ENCODE data around the gene GABRA5. TPM values are rescaled to one million over a fixed set of nuclear protein-coding genes. Genes with fewer than 3 reads are reported as not detected.

Gene GABRA5
- total RNA-seq, 1 experiment from 2014 or later = not detected

DNA sequence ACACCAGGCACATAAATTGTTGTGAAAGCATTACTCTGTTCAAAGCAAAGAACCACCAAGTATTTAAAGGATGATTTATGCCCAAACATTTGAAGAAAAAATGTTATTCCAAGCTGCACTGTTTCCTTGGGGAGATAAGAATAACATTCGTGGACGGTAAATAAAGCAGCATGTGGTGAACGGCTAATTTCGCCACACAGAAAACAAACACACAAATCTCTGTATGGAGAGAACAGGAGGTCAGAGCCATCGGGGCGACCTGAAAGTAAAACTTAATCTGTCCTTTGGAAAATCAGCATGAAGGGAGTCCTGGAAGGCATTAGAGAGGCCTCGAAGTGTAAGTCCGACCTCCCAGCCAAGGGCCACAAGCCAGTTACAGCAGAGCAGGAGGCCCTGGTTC lies 77.0 kb downstream of the GABRA5 start:
- no peaks in the 10 kb centered on the region for H3K4me1 Mint-ChIP-seq (ENCODE audit: low read depth, unreplicated experiment)
- intact Hi-C loops (cut with micrococcal nuclease; ENCODE audit: unreplicated experiment) = no loop called here
- no peak overlapping the region for H3K4me3 Mint-ChIP-seq (ENCODE audit: low read depth, unreplicated experiment)
- CTCF ChIA-PET = no interaction called here
- H3K27ac Mint-ChIP-seq (ENCODE audit: unreplicated experiment) = no peak overlapping the region
- TF ChIP-seq, protein P1, sequence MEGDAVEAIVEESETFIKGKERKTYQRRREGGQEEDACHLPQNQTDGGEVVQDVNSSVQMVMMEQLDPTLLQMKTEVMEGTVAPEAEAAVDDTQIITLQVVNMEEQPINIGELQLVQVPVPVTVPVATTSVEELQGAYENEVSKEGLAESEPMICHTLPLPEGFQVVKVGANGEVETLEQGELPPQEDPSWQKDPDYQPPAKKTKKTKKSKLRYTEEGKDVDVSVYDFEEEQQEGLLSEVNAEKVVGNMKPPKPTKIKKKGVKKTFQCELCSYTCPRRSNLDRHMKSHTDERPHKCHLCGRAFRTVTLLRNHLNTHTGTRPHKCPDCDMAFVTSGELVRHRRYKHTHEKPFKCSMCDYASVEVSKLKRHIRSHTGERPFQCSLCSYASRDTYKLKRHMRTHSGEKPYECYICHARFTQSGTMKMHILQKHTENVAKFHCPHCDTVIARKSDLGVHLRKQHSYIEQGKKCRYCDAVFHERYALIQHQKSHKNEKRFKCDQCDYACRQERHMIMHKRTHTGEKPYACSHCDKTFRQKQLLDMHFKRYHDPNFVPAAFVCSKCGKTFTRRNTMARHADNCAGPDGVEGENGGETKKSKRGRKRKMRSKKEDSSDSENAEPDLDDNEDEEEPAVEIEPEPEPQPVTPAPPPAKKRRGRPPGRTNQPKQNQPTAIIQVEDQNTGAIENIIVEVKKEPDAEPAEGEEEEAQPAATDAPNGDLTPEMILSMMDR (IDR thresholded peaks at IDR 0.05; ENCODE audit: unreplicated experiment) = no peak
- H3K36me3 Mint-ChIP-seq (ENCODE audit: insufficient read depth, unreplicated experiment) = no peaks in the 10 kb centered on the region
- no TSS peak for BruUV-seq (replicated peaks)
- H3K27me3 Mint-ChIP-seq (ENCODE audit: unreplicated experiment) = no peaks in the 10 kb centered on the region
- DNase-seq = no peak
- no peaks in the 10 kb centered on the region for H3K9me3 Mint-ChIP-seq (ENCODE audit: low read depth, unreplicated experiment)

DNA sequence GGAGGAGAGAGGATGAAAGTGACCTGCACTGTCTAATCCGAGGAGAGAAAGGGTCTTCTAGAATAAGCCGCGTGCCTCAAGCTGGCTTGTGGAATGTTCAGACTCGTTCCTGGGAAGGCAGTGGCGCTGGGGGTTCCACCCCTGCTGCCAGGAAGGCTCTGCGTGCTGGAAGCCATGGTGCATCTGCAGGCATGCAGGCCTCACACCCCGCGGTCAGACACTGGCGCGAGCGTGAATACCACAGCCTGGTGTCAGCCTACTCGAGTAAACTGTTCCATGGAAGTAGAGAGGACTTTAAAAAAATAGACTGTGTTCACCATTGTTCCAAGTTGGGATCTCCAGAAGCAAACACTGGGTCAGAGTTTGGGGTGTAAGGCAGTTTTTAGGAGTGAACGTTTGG lies 78.2 kb downstream of the GABRA5 start:
- no TSS peak for BruUV-seq (replicated peaks)
- H3K27ac Mint-ChIP-seq (ENCODE audit: unreplicated experiment) = no peak overlapping the region
- no peaks in the 10 kb centered on the region for H3K36me3 Mint-ChIP-seq (ENCODE audit: insufficient read depth, unreplicated experiment)
- TF ChIP-seq, protein P1 (IDR thresholded peaks at IDR 0.05; ENCODE audit: unreplicated experiment) = no peak
- no peaks in the 10 kb centered on the region for H3K4me1 Mint-ChIP-seq (ENCODE audit: low read depth, unreplicated experiment)
- no peaks in the 10 kb centered on the region for H3K27me3 Mint-ChIP-seq (ENCODE audit: unreplicated experiment)
- H3K4me3 Mint-ChIP-seq (ENCODE audit: low read depth, unreplicated experiment) = no peak overlapping the region
- CTCF ChIA-PET = no interaction called here
- DNase-seq = no peak
- intact Hi-C loops (cut with micrococcal nuclease; ENCODE audit: unreplicated experiment) = no loop called here
- no peaks in the 10 kb centered on the region for H3K9me3 Mint-ChIP-seq (ENCODE audit: low read depth, unreplicated experiment)

DNA sequence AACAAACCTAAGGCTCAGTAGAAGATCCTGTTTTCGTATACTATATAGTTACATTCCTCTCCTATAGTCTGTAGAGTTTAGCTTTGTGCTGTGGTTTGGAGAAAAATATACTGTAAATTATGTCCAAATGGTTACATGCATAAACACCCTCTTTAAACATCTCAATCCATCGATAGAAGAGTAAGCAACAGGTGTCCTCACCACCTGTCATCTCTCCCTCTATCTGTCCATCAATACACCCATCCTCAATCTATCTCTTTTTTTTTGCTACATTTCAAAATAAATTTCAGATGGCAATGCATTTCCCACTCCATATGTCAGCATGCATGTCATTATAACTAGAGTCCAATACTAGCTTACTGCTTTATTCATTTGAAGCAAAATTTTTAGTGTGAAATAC lies 83.1 kb downstream of the GABRA5 start:
- H3K36me3 Mint-ChIP-seq (ENCODE audit: insufficient read depth, unreplicated experiment) = no peaks in the 10 kb centered on the region
- TF ChIP-seq, protein P1 (IDR thresholded peaks at IDR 0.05; ENCODE audit: unreplicated experiment) = no peak
- DNase-seq = no peak
- no peaks in the 10 kb centered on the region for H3K9me3 Mint-ChIP-seq (ENCODE audit: low read depth, unreplicated experiment)
- no peak overlapping the region for H3K4me3 Mint-ChIP-seq (ENCODE audit: low read depth, unreplicated experiment)
- BruUV-seq (replicated peaks) = no TSS peak
- H3K4me1 Mint-ChIP-seq (ENCODE audit: low read depth, unreplicated experiment) = no peaks in the 10 kb centered on the region
- no peak overlapping the region for H3K27ac Mint-ChIP-seq (ENCODE audit: unreplicated experiment)
- CTCF ChIA-PET = no interaction called here
- intact Hi-C loops (cut with micrococcal nuclease; ENCODE audit: unreplicated experiment) = no loop called here
- H3K27me3 Mint-ChIP-seq (ENCODE audit: unreplicated experiment) = no peaks in the 10 kb centered on the region

DNA sequence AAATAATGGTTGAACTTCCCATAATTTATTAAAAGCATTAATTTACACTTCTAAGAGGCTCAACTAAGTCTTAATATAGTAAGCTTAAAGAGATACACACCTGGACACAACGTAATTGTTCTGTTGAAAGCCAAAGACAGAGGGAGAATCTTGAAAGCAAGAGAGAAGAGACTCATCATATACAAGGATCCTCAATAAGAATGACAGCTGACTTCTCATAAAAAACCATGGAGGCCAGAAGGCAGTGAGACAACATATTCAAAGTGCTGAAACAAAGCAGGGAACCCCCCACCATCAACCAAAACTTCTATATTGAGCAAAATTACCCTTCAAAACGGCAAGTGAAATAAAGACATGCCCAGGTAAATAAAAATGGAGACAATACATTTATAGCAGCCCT lies 87.5 kb downstream of the GABRA5 start:
- CTCF ChIA-PET = no interaction called here
- BruUV-seq (replicated peaks) = no TSS peak
- TF ChIP-seq, protein P1 (IDR thresholded peaks at IDR 0.05; ENCODE audit: unreplicated experiment) = no peak
- Mint-ChIP-seq H3K9me3 (ENCODE audit: low read depth, unreplicated experiment) (no peaks in the 10 kb centered on the region), H3K4me3 (ENCODE audit: low read depth, unreplicated experiment) (no peak overlapping the region), H3K27ac (ENCODE audit: unreplicated experiment) (no peak overlapping the region), H3K4me1 (ENCODE audit: low read depth, unreplicated experiment) (no peaks in the 10 kb centered on the region), H3K27me3 (ENCODE audit: unreplicated experiment) (no peaks in the 10 kb centered on the region), H3K36me3 (ENCODE audit: insufficient read depth, unreplicated experiment) (no peaks in the 10 kb centered on the region)
- no peak for DNase-seq
- intact Hi-C loops (cut with micrococcal nuclease; ENCODE audit: unreplicated experiment) = no loop called here

Data from Calu3 (cell line).